WTC11 (cell line): ENCODE results near the gene ASB13. TPM values are rescaled to one million over a fixed set of nuclear protein-coding genes. Genes with fewer than 3 reads are reported as not detected.
A peak's percentile ranks its signal among the peaks of the same experiment; 100 is the strongest.

ENCODE experiments used
- ATAC-seq: fragments of 200-7000 bp; cut with Tn5 transposase; 2 replicates; pipeline ENCODE4 v1.10.0; 2021; ENCODE audit warnings: mild to moderate bottlenecking, moderate library complexity
- CTCF ChIA-PET: fragments of 300-600 bp; sonication (Branson Sonifier 250); formaldehyde crosslinking; loops from one replicate; lab custom pipeline; 2021; ENCODE audit warnings: antibody characterized with exemption; lab: Charles Lee
- POLR2A ChIA-PET: fragments of 350-600 bp; sonication (Branson Sonifier 250); formaldehyde crosslinking; loops from one replicate; lab custom pipeline; 2021; ENCODE audit warnings: antibody characterized with exemption; lab: Charles Lee
- DNase-seq: peaks from one replicate; pipeline ENCODE4 v3.0.0; 2021; ENCODE audit warnings: low spot score
- H3K27ac Mint-ChIP-seq: 2 replicates; pipeline ENCODE4 v1.8.0; 2021; ENCODE audit warnings: mixed read lengths
- H3K27me3 Mint-ChIP-seq: 2 replicates; pipeline ENCODE4 v1.8.0; 2021; ENCODE audit warnings: low read depth, mild to moderate bottlenecking, moderate library complexity, mixed read lengths
- H3K36me3 Mint-ChIP-seq: 2 replicates; pipeline ENCODE4 v1.8.0; 2021; ENCODE audit warnings: mixed read lengths
- H3K4me1 Mint-ChIP-seq: 2 replicates; pipeline ENCODE4 v1.8.0; 2022; ENCODE audit warnings: mixed read lengths
- H3K4me3 Mint-ChIP-seq: 2 replicates; pipeline ENCODE4 v1.8.0; 2021; ENCODE audit warnings: mild to moderate bottlenecking, moderate library complexity, mixed read lengths
- H3K9me3 Mint-ChIP-seq: 2 replicates; pipeline ENCODE4 v1.8.0; 2021; ENCODE audit warnings: mixed read lengths
- ATF3 ChIP-seq: sonication (generic); formaldehyde crosslinking; conservative IDR thresholded peaks from 2 replicates; pipeline ENCODE4 v1.8.1; 2022; ENCODE audit warnings: mild to moderate bottlenecking, missing genetic modification reagents
- CDX4 ChIP-seq: fragments of 250-450 bp; sonication (Bioruptor Pico); IDR thresholded peaks from 2 replicates; pipeline ENCODE4 v1.9.0; 2021; ENCODE audit warnings: moderate library complexity, mild to moderate bottlenecking, inconsistent platforms, borderline replicate concordance
- CREM ChIP-seq: sonication (generic); formaldehyde crosslinking; IDR thresholded peaks from 2 replicates; pipeline ENCODE4 v1.8.1; 2022; ENCODE audit warnings: mild to moderate bottlenecking, missing genetic modification reagents, moderate library complexity
- CTCF ChIP-seq: fragments of 200-600 bp; IDR thresholded peaks from 2 replicates; pipeline ENCODE4 v1.8.0; 2022; ENCODE audit warnings: antibody characterized with exemption
- E2F5 ChIP-seq: sonication (generic); formaldehyde crosslinking; IDR thresholded peaks from 2 replicates; pipeline ENCODE4 v1.8.1; 2022; ENCODE audit warnings: mild to moderate bottlenecking, moderate library complexity, missing genetic modification reagents
- EMX1 ChIP-seq: fragments of 250-450 bp; sonication (Bioruptor Pico); IDR thresholded peaks from 2 replicates; pipeline ENCODE4 v1.8.0; 2021; ENCODE audit warnings: mild to moderate bottlenecking
- ERG ChIP-seq: fragments of 250-450 bp; sonication (Bioruptor Pico); IDR thresholded peaks from 2 replicates; pipeline ENCODE4 v1.8.0; 2021; ENCODE audit warnings: mild to moderate bottlenecking
- GABPB1 ChIP-seq: sonication (generic); formaldehyde crosslinking; IDR thresholded peaks from 2 replicates; pipeline ENCODE4 v1.8.1; 2023; ENCODE audit warnings: mild to moderate bottlenecking, missing genetic modification reagents
- GRHL2 ChIP-seq: fragments of 250-450 bp; sonication (Bioruptor Pico); IDR thresholded peaks from 2 replicates; pipeline ENCODE4 v1.8.0; 2022; ENCODE audit warnings: mild to moderate bottlenecking, moderate library complexity; ENCODE audit not compliant: insufficient replicate concordance, severe bottlenecking
- IRF1 ChIP-seq: sonication (generic); formaldehyde crosslinking; IDR thresholded peaks from 2 replicates; pipeline ENCODE4 v1.8.0; 2023; ENCODE audit warnings: missing genetic modification reagents
- JAZF1 ChIP-seq: fragments of 250-450 bp; sonication (Bioruptor Pico); IDR thresholded peaks from 2 replicates; pipeline ENCODE4 v1.9.0; 2021; ENCODE audit warnings: moderate library complexity, mild to moderate bottlenecking, inconsistent platforms
- JUN ChIP-seq: sonication (generic); formaldehyde crosslinking; IDR thresholded peaks from 2 replicates; pipeline ENCODE4 v1.8.0; 2023; ENCODE audit warnings: mild to moderate bottlenecking, missing genetic modification reagents
- KAT7 ChIP-seq: sonication (generic); formaldehyde crosslinking; IDR thresholded peaks from 2 replicates; pipeline ENCODE4 v1.8.1; 2023; ENCODE audit warnings: missing genetic modification reagents, mild to moderate bottlenecking, borderline replicate concordance
- OVOL2 ChIP-seq: fragments of 250-450 bp; sonication (Bioruptor Pico); IDR thresholded peaks from 2 replicates; pipeline ENCODE4 v1.9.0; 2021; ENCODE audit warnings: mild to moderate bottlenecking, borderline replicate concordance
- RORB ChIP-seq: fragments of 250-450 bp; sonication (Bioruptor Pico); IDR thresholded peaks from 2 replicates; pipeline ENCODE4 v1.9.0; 2021; ENCODE audit warnings: mild to moderate bottlenecking
- SMAD4 ChIP-seq: sonication (generic); formaldehyde crosslinking; IDR thresholded peaks from 2 replicates; pipeline ENCODE4 v1.8.0; 2022; ENCODE audit warnings: mild to moderate bottlenecking, missing genetic modification reagents
- SP1 ChIP-seq: sonication (generic); formaldehyde crosslinking; conservative IDR thresholded peaks from 2 replicates; pipeline ENCODE4 v1.8.1; 2022; ENCODE audit warnings: missing genetic modification reagents
- STAT6 ChIP-seq: sonication (generic); formaldehyde crosslinking; conservative IDR thresholded peaks from 2 replicates; pipeline ENCODE4 v1.8.1; 2023; ENCODE audit warnings: mild to moderate bottlenecking, low read depth, missing genetic modification reagents, moderate library complexity
- TEAD4 ChIP-seq: sonication (generic); formaldehyde crosslinking; IDR thresholded peaks from 2 replicates; pipeline ENCODE4 v1.8.0; 2022; ENCODE audit warnings: mild to moderate bottlenecking, missing genetic modification reagents
- TP53 ChIP-seq: sonication (generic); formaldehyde crosslinking; IDR thresholded peaks from 2 replicates; pipeline ENCODE4 v1.8.1; 2023; ENCODE audit warnings: mild to moderate bottlenecking, missing genetic modification reagents
- USF2 ChIP-seq: sonication (generic); formaldehyde crosslinking; IDR thresholded peaks from 2 replicates; pipeline ENCODE4 v1.8.1; 2023; ENCODE audit warnings: mild to moderate bottlenecking, missing genetic modification reagents, moderate library complexity
- ZNF232 ChIP-seq: sonication (generic); formaldehyde crosslinking; IDR thresholded peaks from 2 replicates; pipeline ENCODE4 v1.8.0; 2022; ENCODE audit warnings: mild to moderate bottlenecking, missing genetic modification reagents
- ZNF317 ChIP-seq: sonication (generic); formaldehyde crosslinking; IDR thresholded peaks from 2 replicates; pipeline ENCODE4 v1.8.1; 2023; ENCODE audit warnings: low read depth, mild to moderate bottlenecking, moderate library complexity, missing genetic modification reagents, borderline replicate concordance
- ZNF416 ChIP-seq: fragments of 250-450 bp; sonication (Bioruptor Pico); IDR thresholded peaks from 2 replicates; pipeline ENCODE4 v1.9.0; 2021; ENCODE audit warnings: mild to moderate bottlenecking, inconsistent platforms
- ZNF671 ChIP-seq: fragments of 250-450 bp; sonication (Bioruptor Pico); IDR thresholded peaks from 2 replicates; pipeline ENCODE4 v1.8.0; 2021; ENCODE audit warnings: mild to moderate bottlenecking
- ZSCAN18 ChIP-seq: fragments of 250-450 bp; sonication (Bioruptor Pico); IDR thresholded peaks from 2 replicates; pipeline ENCODE4 v2.1.2; 2022; ENCODE audit warnings: mild to moderate bottlenecking, moderate library complexity
- total RNA-seq: library from RNA; stranded (reverse); gene quantifications from 3 replicates; pipeline ENCODE4 v1.2.3, GENCODE V29; 2021

ASB13 gene
- total RNA-seq, 1 experiment from 2014 or later, result 23.4 TPM

GRCh38 chr10:5684318-5684970, 18.0 kb upstream of the ASB13 start, which contains the start of gene TASOR2:
TSS of gene TASOR2 (plus strand) at chr10:5684838. CDS start at chr10:5720643, 35,805 bp downstream.
- ATAC-seq (peak; percentile 94), DNase-seq (peak; percentile 96)
- H3K27ac Mint-ChIP-seq, result peak within 1 kb of the TSS; percentile 97
- peak within 1 kb of the TSS; percentile 97 for H3K4me3 Mint-ChIP-seq
- peaks cover 21% of the 10 kb centered on the region for H3K4me1 Mint-ChIP-seq
- ChIA-PET CTCF (interaction anchor here (1.0 to 1.8 kb wide), 3 partner anchors 22 to 54 kb away, joined by 3 read pairs; no protein-coding TSS in a partner anchor), POLR2A (no interaction called here)
- H3K36me3 Mint-ChIP-seq, result 0 out of 2 replicates have a peak, but pooled peaks cover 5% of the 10 kb centered on the region
- H3K27me3 Mint-ChIP-seq, result peaks cover 40% of the 10 kb centered on the region
- peaks cover 11% of the 10 kb centered on the region for H3K9me3 Mint-ChIP-seq
- TF ChIP-seq ZNF671 (CRISPR knock-in tag), result no peak
- no peak for TF ChIP-seq OVOL2
- TF ChIP-seq ZNF416 (CRISPR knock-in tag), result no peak
- TF ChIP-seq SMAD4 (CRISPR knock-in tag), result peak; percentile 95
- TF ChIP-seq CTCF, result no peak
- TF ChIP-seq KAT7 (CRISPR knock-in tag), result peak; percentile 89; the same call in 1 of the 2 replicates
- peak; percentile 92; the same call in 1 of the 2 replicates for TF ChIP-seq JUN
- TF ChIP-seq ZNF317 (CRISPR knock-in tag), result peak; percentile 60; the same call in 1 of the 2 replicates
- peak; percentile 97 for TF ChIP-seq IRF1 (CRISPR knock-in tag)
- TF ChIP-seq USF2 (CRISPR knock-in tag), result peak; percentile 84
- TF ChIP-seq ERG (CRISPR knock-in tag), result no peak
- peak; percentile 98 for TF ChIP-seq TP53
- peak; percentile 99 for TF ChIP-seq ZNF232
- TF ChIP-seq TEAD4, result peak; percentile 93
- TF ChIP-seq ZSCAN18 (CRISPR knock-in tag), result no peak
- TF ChIP-seq CDX4 (CRISPR knock-in tag), result no peak
- TF ChIP-seq STAT6 (CRISPR knock-in tag), result no peak
- TF ChIP-seq EMX1 (CRISPR knock-in tag), result no peak
- no peak for TF ChIP-seq JAZF1
- peak; percentile 96 for TF ChIP-seq E2F5 (CRISPR knock-in tag)
- TF ChIP-seq CREM (CRISPR knock-in tag), result peak; percentile 90
- TF ChIP-seq RORB (CRISPR knock-in tag), result no peak
- TF ChIP-seq SP1 (CRISPR knock-in tag), result peak; percentile 72
- TF ChIP-seq ATF3 (CRISPR knock-in tag), result peak; percentile 96
- TF ChIP-seq GABPB1 (CRISPR knock-in tag), result peak; percentile 90
- TF ChIP-seq GRHL2, result no peak
